Panc1 (cell line): Measurements from ENCODE around the gene NADSYN1. TPM values are rescaled to one million over a fixed set of nuclear protein-coding genes. Genes with fewer than 3 reads are reported as not detected.

Experiments
- ATAC-seq: fragments of 200-7000 bp; cut with Tn5 transposase; 2 replicates; pipeline ENCODE4 v1.9.1; 2020; ENCODE audit warnings: mild to moderate bottlenecking, moderate library complexity
- BruUV-seq: library from RNA; stranded (reverse); fragments of 400-500 nt; replicated peaks from 2 replicates; lab custom pipeline; 2021; lab: Mats Ljungman, UMichigan
- CTCF ChIA-PET: fragments of 300-600 bp; sonication (Branson Sonifier 250); formaldehyde crosslinking; loops from one replicate; lab custom pipeline; 2022; ENCODE audit warnings: antibody characterized with exemption; lab: Charles Lee
- POLR2A ChIA-PET: fragments of 300-600 bp; sonication (Branson Sonifier 250); formaldehyde crosslinking; loops from one replicate; lab custom pipeline; 2022; ENCODE audit warnings: antibody characterized with exemption; lab: Charles Lee
- DNase-seq: peaks from one replicate; pipeline ENCODE4 v3.0.0-alpha.2; 2010; ENCODE audit warnings: low read depth, low spot score
- H3K27ac ChIP-seq: 2 replicates; pipeline ENCODE4 v1.5.1; 2011; ENCODE audit warnings: mild to moderate bottlenecking, low read length, inconsistent platforms
- H3K27me3 ChIP-seq: fragments of 200-500 bp; sonication (Bioruptor generic); 2 replicates; pipeline ENCODE4 v1.6.0; 2014; ENCODE audit warnings: low read length, inconsistent platforms; ENCODE audit not compliant: control insufficient read depth, insufficient read depth
- H3K36me3 ChIP-seq: fragments of 200-500 bp; sonication (Bioruptor generic); 2 replicates; pipeline ENCODE4 v1.5.1; 2014; ENCODE audit warnings: inconsistent platforms, mild to moderate bottlenecking, low read length, moderate library complexity; ENCODE audit not compliant: control insufficient read depth, insufficient read depth
- H3K4me1 ChIP-seq: 2 replicates; pipeline ENCODE4 v1.5.1; 2011; ENCODE audit warnings: inconsistent platforms, mild to moderate bottlenecking, low read length, moderate library complexity; ENCODE audit not compliant: control insufficient read depth, insufficient read depth
- H3K4me3 ChIP-seq, 2 experiments: 2 replicates each; pipeline ENCODE4 v1.5.1; 2011 to 2012; ENCODE audit warnings: low read depth in 2 of 2, low read length in 2 of 2, mild to moderate bottlenecking in 2 of 2, inconsistent platforms in 1 of 2, moderate library complexity in 1 of 2
- H3K9me3 ChIP-seq: fragments of 200-500 bp; sonication (Bioruptor generic); 2 replicates; pipeline ENCODE4 v1.5.1; 2014; ENCODE audit warnings: low read depth, mild to moderate bottlenecking, inconsistent platforms, low read length, moderate library complexity; ENCODE audit not compliant: control insufficient read depth, insufficient read depth
- CTCF ChIP-seq: fragments of 450-650 bp; IDR thresholded peaks from 2 replicates; pipeline ENCODE4 v1.5.1; 2017; ENCODE audit warnings: mild to moderate bottlenecking
- POLR2AphosphoS5 ChIP-seq: IDR thresholded peaks from 2 replicates; pipeline ENCODE4 v1.6.1; 2012; ENCODE audit warnings: mild to moderate bottlenecking, low read depth, low read length, moderate library complexity
- SIN3A ChIP-seq: IDR thresholded peaks from 2 replicates; pipeline ENCODE4 v1.6.1; 2012; ENCODE audit warnings: low read depth, mild to moderate bottlenecking, low read length, moderate library complexity, borderline replicate concordance; ENCODE audit not compliant: insufficient read depth
- TCF7L2 ChIP-seq: IDR thresholded peaks from 2 replicates; pipeline ENCODE4 v1.6.1; 2011; ENCODE audit warnings: mild to moderate bottlenecking, low read depth, low read length, inconsistent platforms
- in situ Hi-C: cut with HindIII; loops from 2 replicates; pipeline ENCODE4 v1.10.0; 2016; ENCODE audit warnings: low sequenced_read_pairs, low pct_unique_long_range_greater_than_20kb
- intact Hi-C: fragments of 100-400 bp; cut with micrococcal nuclease; formaldehyde crosslinking; loops from one replicate; pipeline ENCODE4 v1.10.0; 2022; ENCODE audit not compliant: unreplicated experiment
- total RNA-seq: library from RNA; stranded (reverse); gene quantifications from one replicate; pipeline ENCODE4 v1.2.1, GENCODE V29; 2021; ENCODE audit not compliant: unreplicated experiment
- TF ChIP-seq, protein P1 (sequence below), 2 experiments: IDR thresholded peaks; 2 replicates each; pipeline ENCODE4 v1.6.1; 2011 to 2012; ENCODE audit warnings: low read depth in 2 of 2, control low read depth in 1 of 2, low read length in 1 of 2, mild to moderate bottlenecking in 1 of 2, moderate library complexity in 1 of 2; ENCODE audit not compliant: insufficient read depth in 1 of 2

Gene NADSYN1
- total RNA-seq, 1 experiment from 2014 or later: 76.1 TPM

DNA sequence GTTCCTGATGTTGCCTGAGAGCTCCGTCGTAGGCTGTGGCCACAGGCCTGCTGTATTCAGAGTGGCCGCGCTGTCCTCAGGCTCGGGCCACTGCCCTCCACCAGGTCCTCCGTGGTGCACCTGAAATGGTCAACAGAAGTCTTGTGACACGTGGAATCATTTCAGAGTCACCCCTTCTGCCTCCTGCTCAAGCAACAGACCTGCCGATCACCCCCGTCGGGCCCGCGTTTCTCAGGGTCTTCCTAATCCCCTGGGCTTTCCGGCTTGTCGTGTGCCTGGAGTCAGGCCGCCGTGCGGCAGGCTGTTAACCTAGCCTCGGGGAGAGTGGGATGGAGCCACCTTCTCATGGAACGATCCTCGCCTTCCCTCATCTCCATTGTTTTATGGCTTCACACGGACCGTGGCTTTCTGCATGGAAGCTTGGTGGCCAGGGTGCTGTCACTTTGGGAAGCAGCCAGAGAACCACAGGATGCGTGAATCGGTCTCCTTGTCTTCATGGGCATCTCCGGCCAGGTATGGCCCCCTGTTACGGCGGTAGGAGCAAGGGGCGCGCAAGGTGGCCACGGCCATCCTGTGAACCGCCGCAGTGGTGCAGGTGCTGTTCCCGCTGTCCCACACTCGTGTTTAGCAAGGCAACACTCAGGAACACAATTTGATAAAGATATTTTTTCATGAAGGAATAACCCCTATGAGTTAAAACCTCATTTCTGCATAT, 24.1 kb downstream of the NADSYN1 start:
- POLR2A ChIA-PET: no interaction called here

DNA sequence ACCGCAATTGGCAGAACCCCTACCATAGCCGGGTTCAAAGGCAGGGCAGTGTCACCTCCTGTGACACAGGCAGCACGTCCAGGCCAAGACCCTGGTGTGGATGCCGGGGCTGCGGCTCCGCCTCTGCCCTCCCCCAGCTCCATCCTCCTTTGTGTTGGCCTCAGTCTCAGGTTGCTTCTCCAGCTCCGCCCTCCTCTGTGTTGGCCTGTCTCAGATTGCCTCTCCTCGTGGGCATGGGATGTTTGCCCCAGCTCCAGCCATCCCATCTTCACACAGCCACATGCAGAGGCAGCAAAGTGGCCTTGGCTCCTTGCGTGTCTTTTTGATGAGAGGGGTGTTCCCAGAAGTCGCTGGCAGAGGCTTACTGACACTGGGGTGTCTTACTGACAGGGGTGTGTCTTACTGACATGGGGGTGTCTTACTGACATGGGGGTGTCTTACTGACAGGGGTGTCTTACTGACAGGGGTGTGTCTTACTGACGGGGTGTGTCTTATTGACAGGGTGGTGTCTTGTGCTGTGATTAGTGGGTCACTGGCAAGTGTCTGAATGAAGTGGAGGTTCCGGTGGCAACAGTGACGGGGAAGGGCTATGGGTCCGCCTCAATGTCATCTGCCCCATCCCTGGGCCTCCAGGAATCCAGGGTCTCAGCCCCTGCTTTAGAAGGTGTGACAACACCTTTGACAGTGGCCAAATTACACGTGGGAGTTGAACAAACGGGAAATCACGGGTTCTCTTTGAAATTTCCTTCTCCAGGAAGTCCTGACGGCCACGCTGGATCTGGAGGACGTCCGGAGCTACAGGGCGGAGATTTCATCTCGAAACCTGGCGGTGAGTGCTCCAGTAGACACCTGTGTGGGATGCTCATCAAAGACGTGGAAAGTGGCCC, 24.9 kb downstream of the NADSYN1 start:
- H3K9me3 ChIP-seq: no peaks in the 10 kb centered on the region
- BruUV-seq: no TSS peak
- no peak for ATAC-seq
- TF ChIP-seq POLR2AphosphoS5: no peak
- no peak for TF ChIP-seq SIN3A
- TF ChIP-seq TCF7L2: no peak
- TF ChIP-seq, protein P1, sequence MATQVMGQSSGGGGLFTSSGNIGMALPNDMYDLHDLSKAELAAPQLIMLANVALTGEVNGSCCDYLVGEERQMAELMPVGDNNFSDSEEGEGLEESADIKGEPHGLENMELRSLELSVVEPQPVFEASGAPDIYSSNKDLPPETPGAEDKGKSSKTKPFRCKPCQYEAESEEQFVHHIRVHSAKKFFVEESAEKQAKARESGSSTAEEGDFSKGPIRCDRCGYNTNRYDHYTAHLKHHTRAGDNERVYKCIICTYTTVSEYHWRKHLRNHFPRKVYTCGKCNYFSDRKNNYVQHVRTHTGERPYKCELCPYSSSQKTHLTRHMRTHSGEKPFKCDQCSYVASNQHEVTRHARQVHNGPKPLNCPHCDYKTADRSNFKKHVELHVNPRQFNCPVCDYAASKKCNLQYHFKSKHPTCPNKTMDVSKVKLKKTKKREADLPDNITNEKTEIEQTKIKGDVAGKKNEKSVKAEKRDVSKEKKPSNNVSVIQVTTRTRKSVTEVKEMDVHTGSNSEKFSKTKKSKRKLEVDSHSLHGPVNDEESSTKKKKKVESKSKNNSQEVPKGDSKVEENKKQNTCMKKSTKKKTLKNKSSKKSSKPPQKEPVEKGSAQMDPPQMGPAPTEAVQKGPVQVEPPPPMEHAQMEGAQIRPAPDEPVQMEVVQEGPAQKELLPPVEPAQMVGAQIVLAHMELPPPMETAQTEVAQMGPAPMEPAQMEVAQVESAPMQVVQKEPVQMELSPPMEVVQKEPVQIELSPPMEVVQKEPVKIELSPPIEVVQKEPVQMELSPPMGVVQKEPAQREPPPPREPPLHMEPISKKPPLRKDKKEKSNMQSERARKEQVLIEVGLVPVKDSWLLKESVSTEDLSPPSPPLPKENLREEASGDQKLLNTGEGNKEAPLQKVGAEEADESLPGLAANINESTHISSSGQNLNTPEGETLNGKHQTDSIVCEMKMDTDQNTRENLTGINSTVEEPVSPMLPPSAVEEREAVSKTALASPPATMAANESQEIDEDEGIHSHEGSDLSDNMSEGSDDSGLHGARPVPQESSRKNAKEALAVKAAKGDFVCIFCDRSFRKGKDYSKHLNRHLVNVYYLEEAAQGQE (IDR thresholded peaks at IDR 0.05; ENCODE audit: insufficient read depth in 1 of 2, low read depth in 2 of 2, low read length in 1 of 2): no peak
- TF ChIP-seq CTCF: no peak
- ChIA-PET CTCF (no interaction called here), POLR2A (no interaction called here)
- intact Hi-C loops (no loop called here), in situ Hi-C loops (no loop called here)
- H3K27ac ChIP-seq: no peak overlapping the region
- no peak overlapping the region for H3K4me3 ChIP-seq
- no peaks in the 10 kb centered on the region for H3K27me3 ChIP-seq
- H3K36me3 ChIP-seq: peaks cover 2% of the 10 kb centered on the region
- no peaks in the 10 kb centered on the region for H3K4me1 ChIP-seq
- DNase-seq: no peak

More for the DNA sequence above, 24.1 kb downstream of the NADSYN1 start:
- H3K27me3 ChIP-seq: no peaks in the 10 kb centered on the region
- H3K27ac ChIP-seq: no peak overlapping the region
- ATAC-seq (no peak), DNase-seq (no peak)
- intact Hi-C loops: no loop called here
- TF ChIP-seq SIN3A (no peak), POLR2AphosphoS5 (no peak), CTCF (no peak), TCF7L2 (no peak)
- TF ChIP-seq, protein P1 (IDR thresholded peaks at IDR 0.05; ENCODE audit: insufficient read depth in 1 of 2, low read depth in 2 of 2, low read length in 1 of 2): no peak
- no TSS peak for BruUV-seq
- no peaks in the 10 kb centered on the region for H3K4me1 ChIP-seq
- in situ Hi-C loops: no loop called here
- CTCF ChIA-PET: no interaction called here
- peaks cover 2% of the 10 kb centered on the region for H3K36me3 ChIP-seq
- no peaks in the 10 kb centered on the region for H3K9me3 ChIP-seq
- H3K4me3 ChIP-seq: no peak overlapping the region
